OCI-LY1 (cell line): Measurements from ENCODE around the gene TP53TG3D.
"Not testable (repeated sequence)": the region's sequence is repeated elsewhere in the genome, so short reads cannot be mapped to it uniquely, and the experiment has no call there.

Experiments
- H2AFZ ChIP-seq: fragments of 200-600 bp; sonication (generic), shearing (Covaris generic); 2 replicates; pipeline ENCODE4 v1.6.0; 2014; ENCODE audit warnings: antibody characterized with exemption, mild to moderate bottlenecking, low read length
- H3F3A ChIP-seq: fragments of 200-600 bp; sonication (generic), shearing (Covaris generic); 2 replicates; pipeline ENCODE4 v1.6.0; 2014; ENCODE audit warnings: mild to moderate bottlenecking, antibody characterized with exemption, low read length, moderate library complexity; ENCODE audit not compliant: insufficient read depth
- H3K27ac ChIP-seq: fragments of 200-600 bp; sonication (generic); 2 replicates; pipeline ENCODE4 v1.5.1; 2014; ENCODE audit warnings: low read length, mixed run types, mild to moderate bottlenecking, low read depth; ENCODE audit not compliant: poor library complexity, severe bottlenecking
- H3K27me3 ChIP-seq: fragments of 200-600 bp; sonication (generic); 2 replicates; pipeline ENCODE4 v1.6.0; 2014; ENCODE audit warnings: antibody characterized with exemption, mild to moderate bottlenecking, low read length, moderate library complexity; ENCODE audit not compliant: insufficient read depth
- H3K36me3 ChIP-seq: fragments of 200-600 bp; sonication (generic); 2 replicates; pipeline ENCODE4 v1.6.1; 2014; ENCODE audit warnings: mild to moderate bottlenecking, antibody characterized with exemption, low read length, moderate library complexity, mixed read lengths; ENCODE audit not compliant: insufficient read depth
- H3K4me1 ChIP-seq: fragments of 200-600 bp; sonication (generic); 2 replicates; pipeline ENCODE4 v1.5.1; 2014; ENCODE audit warnings: mild to moderate bottlenecking, low read length, moderate library complexity; ENCODE audit not compliant: insufficient read depth, severe bottlenecking
- H3K4me2 ChIP-seq: fragments of 200-600 bp; sonication (generic), shearing (Covaris generic); 2 replicates; pipeline ENCODE4 v1.6.1; 2014; ENCODE audit warnings: low read length
- H3K4me3 ChIP-seq: fragments of 200-600 bp; sonication (generic); 2 replicates; pipeline ENCODE4 v1.5.1; 2014; ENCODE audit warnings: low read length, low read depth, mild to moderate bottlenecking, mixed read lengths; ENCODE audit not compliant: poor library complexity, severe bottlenecking
- H3K79me2 ChIP-seq: fragments of 200-600 bp; shearing (Covaris generic); 2 replicates; pipeline ENCODE4 v1.6.1; 2016; ENCODE audit warnings: mixed run types, low read length, mixed read lengths; ENCODE audit not compliant: insufficient read depth
- H3K9ac ChIP-seq: fragments of 200-600 bp; sonication (generic), shearing (Covaris generic); 2 replicates; pipeline ENCODE4 v1.6.1; 2014; ENCODE audit warnings: mild to moderate bottlenecking, low read length, mixed read lengths
- H3K9me2 ChIP-seq: fragments of 200-600 bp; sonication (generic), shearing (Covaris generic); 2 replicates; pipeline ENCODE4 v1.6.1; 2014; ENCODE audit warnings: low read depth, mild to moderate bottlenecking, low read length, mixed read lengths
- H3K9me3 ChIP-seq: fragments of 200-600 bp; shearing (Covaris generic); 2 replicates; pipeline ENCODE4 v1.6.1; 2014; ENCODE audit warnings: low read length, mixed read lengths
- H4K20me1 ChIP-seq: fragments of 200-600 bp; sonication (generic), shearing (Covaris generic); 2 replicates; pipeline ENCODE4 v1.6.0; 2016; ENCODE audit warnings: mild to moderate bottlenecking, low read length; ENCODE audit not compliant: insufficient read depth

Gene TP53TG3D, protein sequence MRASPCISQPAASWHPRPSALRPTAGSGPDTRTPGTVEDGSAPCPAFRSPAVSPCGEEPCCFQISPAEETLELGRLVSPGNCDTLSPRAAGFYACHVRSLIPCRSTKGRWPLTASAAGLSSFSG

DNA sequence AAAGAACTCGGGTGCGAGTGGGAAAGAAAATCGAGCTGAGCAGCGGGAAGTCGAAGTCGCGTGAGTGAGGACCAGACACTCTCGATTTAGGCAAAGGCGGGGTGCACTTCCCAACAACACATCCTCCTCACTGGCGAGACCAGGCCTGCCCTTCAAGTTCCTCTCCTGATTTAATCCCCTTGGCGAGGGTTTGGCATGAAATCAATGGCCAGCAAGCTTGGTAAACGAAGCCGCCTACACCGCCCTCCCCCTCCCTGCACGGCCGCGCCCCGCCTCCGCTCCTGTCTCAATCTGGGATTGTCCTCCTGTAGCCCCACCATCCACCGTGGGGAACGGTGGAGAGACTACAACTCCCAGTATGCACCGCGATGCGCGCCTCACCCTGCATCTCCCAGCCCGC lies at the start of gene TP53TG3D:
TP53TG3D (plus strand) TSS at position 301 of the 400 bp plus-strand sequence; CDS start at position 369, 68 bp downstream.
- not testable (repeated sequence) for H3F3A ChIP-seq, H3K9ac ChIP-seq, H2AFZ ChIP-seq, H3K27ac ChIP-seq, H3K4me2 ChIP-seq, H3K4me1 ChIP-seq, H3K36me3 ChIP-seq, H3K4me3 ChIP-seq, H3K9me2 ChIP-seq, H4K20me1 ChIP-seq, H3K27me3 ChIP-seq, H3K9me3 ChIP-seq, H3K79me2 ChIP-seq

DNA sequence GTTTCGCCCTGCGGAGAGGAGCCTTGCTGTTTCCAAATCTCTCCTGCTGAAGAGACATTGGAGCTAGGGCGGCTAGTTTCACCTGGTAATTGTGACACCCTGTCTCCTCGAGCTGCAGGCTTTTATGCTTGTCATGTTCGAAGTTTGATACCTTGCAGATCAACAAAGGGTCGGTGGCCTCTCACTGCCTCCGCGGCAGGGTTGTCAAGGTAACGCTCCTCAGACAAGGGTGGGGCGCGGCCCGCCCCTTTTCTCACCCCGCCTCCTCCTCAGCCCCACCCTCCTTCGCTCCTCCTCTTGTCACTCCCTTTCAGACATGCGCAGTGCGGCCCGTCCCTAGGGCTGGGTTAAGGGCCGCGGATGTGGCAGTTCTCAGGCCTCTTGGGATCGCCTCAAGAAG lies 421 bp downstream of the TP53TG3D start:
- not testable (repeated sequence) for H3K4me2 ChIP-seq, H2AFZ ChIP-seq, H3K9me2 ChIP-seq, H3K9me3 ChIP-seq, H3K9ac ChIP-seq, H3K27ac ChIP-seq, H3F3A ChIP-seq, H3K79me2 ChIP-seq, H4K20me1 ChIP-seq, H3K27me3 ChIP-seq, H3K36me3 ChIP-seq, H3K4me3 ChIP-seq, H3K4me1 ChIP-seq

GRCh38 chr16:32261526-32261925 lies 8.4 kb downstream of the TP53TG3D start:
- not testable (repeated sequence) for H3F3A ChIP-seq, H3K4me1 ChIP-seq, H3K36me3 ChIP-seq, H3K9ac ChIP-seq, H4K20me1 ChIP-seq, H3K4me3 ChIP-seq, H3K9me2 ChIP-seq, H3K4me2 ChIP-seq, H3K27me3 ChIP-seq, H3K9me3 ChIP-seq, H2AFZ ChIP-seq, H3K27ac ChIP-seq, H3K79me2 ChIP-seq

- H3K4me2 ChIP-seq, H3K27ac ChIP-seq, H3F3A ChIP-seq, H3K27me3 ChIP-seq, H3K79me2 ChIP-seq, H2AFZ ChIP-seq, H3K9me2 ChIP-seq, H3K36me3 ChIP-seq, H3K4me1 ChIP-seq, H3K9ac ChIP-seq, H3K4me3 ChIP-seq, H3K9me3 ChIP-seq, H4K20me1 ChIP-seq: not testable (repeated sequence)
Measured at GRCh38 chr16:32263552-32263951, 10.5 kb downstream of the TP53TG3D start.

DNA sequence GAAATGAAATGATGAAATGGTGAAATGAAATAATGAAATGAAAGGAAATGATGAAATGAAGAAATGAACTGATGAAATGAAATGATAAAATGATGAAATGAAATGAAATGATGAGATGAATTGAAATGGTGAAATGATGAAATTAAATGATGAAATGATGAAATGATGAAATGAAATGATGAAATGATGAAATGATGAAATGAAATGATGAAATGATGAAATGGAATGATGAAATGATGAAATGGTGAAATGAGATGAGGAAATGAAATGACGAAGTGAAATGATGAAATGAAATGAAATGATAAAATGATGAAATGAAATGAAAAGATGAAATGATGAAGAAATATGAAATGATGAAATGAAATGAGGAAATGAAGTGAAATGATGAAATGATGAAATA lies 28.8 kb downstream of the TP53TG3D start:
- not testable (repeated sequence) for H3K4me3 ChIP-seq, H3K9me2 ChIP-seq, H3K4me2 ChIP-seq, H4K20me1 ChIP-seq, H3K9ac ChIP-seq, H3K79me2 ChIP-seq, H2AFZ ChIP-seq, H3K9me3 ChIP-seq, H3K36me3 ChIP-seq, H3K27ac ChIP-seq, H3F3A ChIP-seq, H3K4me1 ChIP-seq, H3K27me3 ChIP-seq

- H3K4me1 ChIP-seq, H3K79me2 ChIP-seq, H3F3A ChIP-seq, H3K27me3 ChIP-seq, H2AFZ ChIP-seq, H3K36me3 ChIP-seq, H3K9ac ChIP-seq, H3K9me3 ChIP-seq, H3K4me3 ChIP-seq, H3K9me2 ChIP-seq, H4K20me1 ChIP-seq, H3K4me2 ChIP-seq, H3K27ac ChIP-seq: not testable (repeated sequence)
Measured at GRCh38 chr16:32283024-32283423, 29.9 kb downstream of the TP53TG3D start.

GRCh38 chr16:32283917-32284495 lies 30.9 kb downstream of the TP53TG3D start:
- not testable (repeated sequence) for H4K20me1 ChIP-seq, H2AFZ ChIP-seq, H3K4me3 ChIP-seq, H3K27ac ChIP-seq, H3K27me3 ChIP-seq, H3K36me3 ChIP-seq, H3K9me3 ChIP-seq, H3K4me2 ChIP-seq, H3K4me1 ChIP-seq, H3K9me2 ChIP-seq, H3K79me2 ChIP-seq, H3K9ac ChIP-seq, H3F3A ChIP-seq
